Activated T-cell treated with anti-CD3 and anti-CD28 coated beads, Interleukin-2, amount 50 U/mL, for 1 hour (primary cell): ENCODE results near the gene PPM1M.

Source experiments
- DNase-seq: peaks from one replicate; pipeline ENCODE4 v3.0.0-alpha.2; 2020

The PPM1M gene

DNA sequence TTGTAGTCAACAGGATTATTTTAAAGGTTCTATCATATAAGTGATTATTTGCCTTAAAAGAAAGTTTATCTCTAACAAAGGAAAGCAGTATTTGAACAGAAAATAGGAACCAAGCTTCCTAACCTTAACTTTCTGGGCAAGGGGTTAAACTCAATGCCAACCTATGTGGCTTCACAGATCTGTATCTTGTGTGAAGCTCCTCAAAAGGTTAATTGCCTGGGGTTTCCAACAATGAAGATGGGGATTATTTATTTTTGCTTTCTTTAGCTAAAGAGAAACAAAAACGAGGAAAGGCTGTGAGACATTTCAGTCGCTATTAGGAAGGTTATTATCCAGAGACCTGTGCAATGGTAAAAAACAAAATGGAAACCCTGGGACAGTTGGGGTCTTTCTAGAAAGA is 34.0 kb downstream of the PPM1M start:
- no peak for DNase-seq

DNA sequence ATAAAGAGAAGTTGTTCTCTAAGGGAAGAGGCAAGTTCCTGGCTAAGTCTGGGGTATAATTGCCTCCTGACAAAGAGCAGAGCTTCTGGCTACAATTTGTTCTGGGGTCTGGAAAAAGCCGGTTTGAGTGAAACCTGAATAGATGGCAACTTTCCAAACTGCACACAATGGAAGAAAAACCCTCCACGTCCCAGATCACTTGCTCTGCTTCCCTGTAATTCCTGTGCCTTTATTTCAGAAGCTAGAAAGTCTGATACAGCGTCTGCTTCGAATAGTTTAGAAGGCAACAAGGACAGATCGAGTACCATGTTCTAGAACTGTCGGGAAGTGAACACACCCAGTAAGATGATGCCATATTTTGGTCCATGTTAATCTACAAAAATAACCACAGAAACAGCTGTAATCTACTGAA is 34.5 kb downstream of the PPM1M start:
- no peak for DNase-seq

DNA sequence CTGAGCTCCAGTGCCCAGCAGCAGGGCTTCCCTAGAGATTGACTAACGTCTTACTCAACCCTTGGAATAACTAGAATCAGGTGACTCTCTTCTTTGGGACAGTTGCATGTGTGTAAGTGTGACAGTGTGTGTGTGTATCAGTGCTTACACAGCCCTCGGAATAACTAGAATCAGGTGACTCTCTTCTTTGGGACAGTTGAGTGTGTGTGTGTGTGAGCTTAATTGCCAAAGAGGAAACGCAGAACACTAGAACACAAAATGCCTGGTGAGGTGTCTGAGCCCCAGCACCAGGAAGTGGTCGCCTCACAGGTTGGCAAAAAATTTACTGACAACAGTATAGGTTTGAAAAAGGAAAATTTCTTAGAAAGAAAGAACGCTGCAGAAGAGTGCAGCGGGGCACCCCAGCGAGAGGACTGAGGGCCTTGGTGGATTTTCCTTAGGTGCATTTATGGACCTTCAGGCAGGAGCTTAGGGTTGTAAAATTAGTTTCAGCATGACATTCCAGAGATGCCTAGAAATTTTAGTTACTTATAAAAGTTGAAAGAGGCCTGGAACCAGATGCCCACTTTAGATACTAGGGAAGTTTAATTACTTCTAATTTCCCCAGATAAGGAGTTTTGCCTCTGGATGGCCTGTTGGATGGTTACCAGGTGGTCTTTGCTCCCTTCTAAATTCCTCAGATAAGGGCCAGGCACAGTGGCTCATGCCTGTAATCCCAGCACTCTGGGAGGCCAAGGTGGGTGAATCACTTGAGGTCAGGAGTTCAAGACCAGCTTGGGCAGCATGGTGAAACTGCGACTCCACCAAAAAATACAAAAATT is 36.6 kb downstream of the PPM1M start:
- peak; percentile 39 for DNase-seq

DNA sequence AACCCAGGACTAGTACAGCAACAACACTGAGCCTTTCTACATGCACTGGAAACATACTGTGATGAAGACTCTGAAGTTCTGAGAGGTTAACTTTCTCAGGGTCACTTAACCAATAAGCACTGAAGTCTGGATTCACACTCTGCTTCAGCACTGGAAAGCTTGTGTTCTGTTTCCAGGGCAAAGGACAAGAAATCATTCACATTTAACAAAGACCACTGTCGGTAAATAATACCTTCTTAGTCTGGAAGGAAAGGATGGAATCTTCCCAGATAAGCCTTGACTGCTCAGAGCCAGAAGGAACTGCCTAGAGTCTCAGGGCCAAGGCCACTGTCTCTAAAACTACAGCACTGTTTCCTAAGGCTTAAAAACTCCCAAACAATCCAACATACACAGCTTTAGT is 37.7 kb downstream of the PPM1M start:
- DNase-seq: no peak

DNA sequence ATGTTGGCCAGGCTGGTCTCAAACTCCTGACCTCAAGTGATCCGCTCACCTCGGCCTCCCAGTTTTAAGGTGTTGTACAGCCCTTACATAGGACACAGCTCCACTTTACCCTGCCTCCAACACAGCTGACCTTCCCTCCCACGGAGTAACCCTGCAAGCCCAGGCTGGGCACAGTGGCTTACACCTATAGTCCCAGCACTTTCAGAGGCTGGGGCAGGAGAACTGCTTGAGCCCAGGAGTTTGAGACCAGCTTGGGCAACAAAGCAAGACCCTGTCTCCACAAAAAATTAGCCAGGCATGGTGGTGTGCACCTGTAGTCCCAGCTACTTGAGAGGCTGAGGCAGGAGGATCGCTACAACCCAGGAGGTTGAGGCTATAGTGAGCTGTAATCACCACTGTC is 38.5 kb downstream of the PPM1M start:
- peak; percentile 16 for DNase-seq

DNA sequence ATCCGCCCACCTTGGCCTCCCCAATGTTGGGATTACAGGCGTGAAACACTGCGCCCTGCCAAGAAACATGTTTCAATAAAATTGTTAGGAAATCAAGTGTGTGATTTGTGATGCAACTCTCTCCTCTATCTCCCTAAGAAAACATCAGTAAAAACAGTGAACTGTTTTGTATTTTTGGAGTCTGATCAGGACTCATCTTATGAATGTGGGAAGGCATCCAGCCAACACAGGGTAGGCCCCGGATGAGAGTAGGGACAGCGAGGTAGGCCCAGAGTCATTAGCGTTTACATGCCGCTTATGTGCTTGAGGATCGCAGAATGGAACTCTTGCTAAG is 41.2 kb downstream of the PPM1M start:
- no peak for DNase-seq

DNA sequence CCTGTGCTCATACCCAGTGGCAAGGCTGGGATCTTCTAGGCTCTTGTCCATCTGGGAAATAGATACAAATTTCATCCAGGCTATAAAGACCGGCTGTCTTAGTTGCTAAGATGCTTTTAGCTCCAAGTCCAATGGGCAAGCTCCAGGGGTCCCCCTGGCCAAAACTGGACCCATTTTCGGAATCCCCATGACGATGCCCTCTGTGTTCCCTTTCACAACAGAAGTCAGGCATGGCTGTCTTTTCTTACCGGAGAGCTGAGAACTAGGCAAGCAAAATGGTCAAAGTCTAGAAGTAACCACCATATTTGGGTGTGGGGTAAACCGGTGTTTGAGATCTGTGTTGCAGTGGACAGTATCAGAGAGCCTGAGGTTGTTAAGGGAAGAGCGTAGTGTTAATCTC is 43.1 kb downstream of the PPM1M start:
- DNase-seq: no peak

DNA sequence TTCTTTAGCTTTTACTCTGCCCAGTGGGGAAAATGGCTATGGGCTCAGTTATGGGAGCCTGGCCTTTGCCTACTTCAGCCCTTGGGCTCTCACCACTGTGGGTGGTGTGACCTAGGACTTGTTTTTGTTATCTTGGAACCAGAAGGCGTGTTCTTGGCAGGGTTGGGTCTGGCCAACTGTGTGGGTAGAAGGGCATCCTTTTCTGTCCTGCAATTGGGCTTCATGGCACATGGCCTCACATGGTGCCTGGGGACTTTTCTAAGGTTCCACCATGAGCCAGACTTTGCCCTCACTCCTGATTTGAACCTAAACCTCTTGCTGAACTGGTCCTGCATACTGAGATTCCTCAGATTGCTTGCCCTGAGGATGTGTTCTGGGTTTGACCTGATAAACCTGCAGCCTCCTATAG is 43.8 kb downstream of the PPM1M start:
- DNase-seq: no peak

DNA sequence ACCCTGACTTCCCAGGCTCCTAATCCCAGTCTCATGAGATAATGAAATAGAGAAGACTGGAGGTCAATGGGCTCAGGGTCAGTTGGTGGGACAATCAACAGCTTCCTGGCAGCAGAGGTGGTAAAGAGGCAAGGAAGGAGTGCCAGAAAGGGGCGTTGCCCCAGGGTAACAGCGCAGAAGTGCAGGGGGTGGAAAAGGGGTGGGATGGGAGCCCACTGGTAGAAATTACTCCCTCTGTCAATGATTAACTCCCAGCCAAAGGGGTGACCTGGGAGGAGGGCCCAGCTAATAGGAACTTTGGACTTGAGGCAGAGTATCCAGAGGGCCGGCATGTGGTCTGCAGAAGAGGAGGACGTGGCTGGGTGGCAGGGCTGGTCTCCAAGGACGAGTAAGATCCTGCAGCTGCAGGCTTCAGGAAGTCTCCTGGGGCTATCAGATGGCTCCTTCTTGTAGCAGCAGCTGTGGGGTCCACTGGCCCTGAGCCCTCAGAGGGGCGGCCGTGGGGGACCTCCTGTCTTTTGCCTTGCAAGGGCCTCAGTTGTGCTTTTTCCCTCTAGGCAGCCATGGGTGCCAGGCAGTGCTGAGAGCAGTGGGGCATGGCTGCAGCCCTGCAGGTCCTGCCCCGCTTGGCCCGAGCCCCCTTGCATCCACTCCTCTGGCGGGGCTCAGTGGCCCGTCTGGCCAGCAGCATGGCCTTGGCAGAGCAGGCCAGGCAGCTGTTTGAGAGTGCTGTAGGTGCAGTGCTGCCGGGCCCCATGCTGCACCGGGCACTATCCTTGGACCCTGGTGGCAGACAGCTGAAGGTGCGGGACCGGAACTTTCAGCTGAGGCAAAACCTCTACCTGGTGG is 44.4 kb downstream of the PPM1M start:
- no peak for DNase-seq

DNA sequence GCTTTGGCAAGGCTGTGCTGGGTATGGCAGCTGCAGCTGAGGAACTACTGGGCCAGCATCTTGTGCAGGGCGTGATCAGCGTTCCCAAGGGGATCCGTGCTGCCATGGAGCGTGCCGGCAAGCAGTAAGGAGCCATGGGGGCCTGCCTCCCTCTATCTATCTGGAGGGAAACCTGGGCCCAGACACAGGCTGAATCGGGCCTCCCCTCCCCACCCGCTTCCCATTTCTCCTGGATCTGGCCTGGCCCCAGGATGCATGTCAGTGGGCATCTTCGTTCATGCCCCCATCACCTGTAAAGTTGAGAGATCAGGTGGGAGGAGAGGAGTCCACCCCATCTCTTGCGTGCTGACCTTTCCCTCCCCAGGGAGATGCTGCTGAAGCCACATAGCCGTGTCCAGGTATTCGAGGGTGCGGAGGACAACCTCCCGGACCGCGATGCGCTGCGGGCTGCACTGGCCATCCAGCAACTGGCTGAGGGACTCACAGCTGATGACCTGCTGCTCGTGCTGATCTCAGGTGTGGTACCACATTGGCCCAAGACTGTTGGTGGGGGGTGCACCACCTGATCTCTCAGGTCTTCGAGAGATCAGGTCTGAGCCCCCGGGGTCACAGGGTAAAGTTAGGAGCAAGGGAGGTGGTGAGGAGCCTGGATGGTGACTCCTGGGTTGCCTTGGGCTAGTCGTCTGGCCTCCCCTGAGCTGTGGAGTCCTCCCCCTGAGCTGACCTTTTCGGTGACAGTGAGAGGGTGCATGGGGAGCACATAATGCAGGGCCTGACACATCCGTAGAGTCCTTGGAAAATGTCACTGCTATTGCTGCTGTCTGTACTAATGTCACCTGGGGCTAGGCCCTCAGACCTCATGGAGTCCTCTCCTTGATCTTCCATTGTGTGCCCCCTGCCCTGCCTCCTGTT is 45.3 kb downstream of the PPM1M start:
- no peak for DNase-seq

DNA sequence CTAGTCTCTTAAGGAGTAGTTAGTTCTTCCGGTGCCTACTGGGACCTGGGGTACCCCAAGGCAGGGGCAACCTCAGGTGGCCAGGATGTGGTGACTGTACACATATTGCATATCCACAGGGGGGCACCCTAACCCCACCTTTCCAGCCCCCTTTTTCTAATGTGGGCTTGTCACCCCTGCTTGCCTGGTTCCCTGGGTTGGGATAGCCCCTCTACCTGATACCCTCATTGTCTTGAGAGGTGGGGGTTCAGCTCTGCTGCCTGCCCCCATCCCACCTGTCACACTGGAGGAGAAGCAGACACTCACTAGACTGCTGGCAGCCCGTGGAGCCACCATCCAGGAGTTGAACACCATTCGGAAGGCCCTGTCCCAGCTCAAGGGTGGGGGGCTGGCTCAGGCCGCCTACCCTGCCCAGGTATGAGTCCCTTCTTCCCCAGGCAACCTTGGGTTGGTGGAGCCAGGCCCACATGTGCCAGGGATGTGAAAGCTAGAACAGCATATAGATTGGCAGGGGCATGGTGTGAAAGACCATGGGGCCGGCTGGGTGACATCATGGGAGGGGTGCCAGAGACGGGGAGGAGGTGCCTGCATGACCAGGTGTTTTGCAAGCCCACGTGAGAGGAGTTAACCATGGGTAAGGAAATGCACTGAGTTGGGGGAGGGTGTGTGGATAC is 46.1 kb downstream of the PPM1M start:
- peak; percentile 53 for DNase-seq

DNA sequence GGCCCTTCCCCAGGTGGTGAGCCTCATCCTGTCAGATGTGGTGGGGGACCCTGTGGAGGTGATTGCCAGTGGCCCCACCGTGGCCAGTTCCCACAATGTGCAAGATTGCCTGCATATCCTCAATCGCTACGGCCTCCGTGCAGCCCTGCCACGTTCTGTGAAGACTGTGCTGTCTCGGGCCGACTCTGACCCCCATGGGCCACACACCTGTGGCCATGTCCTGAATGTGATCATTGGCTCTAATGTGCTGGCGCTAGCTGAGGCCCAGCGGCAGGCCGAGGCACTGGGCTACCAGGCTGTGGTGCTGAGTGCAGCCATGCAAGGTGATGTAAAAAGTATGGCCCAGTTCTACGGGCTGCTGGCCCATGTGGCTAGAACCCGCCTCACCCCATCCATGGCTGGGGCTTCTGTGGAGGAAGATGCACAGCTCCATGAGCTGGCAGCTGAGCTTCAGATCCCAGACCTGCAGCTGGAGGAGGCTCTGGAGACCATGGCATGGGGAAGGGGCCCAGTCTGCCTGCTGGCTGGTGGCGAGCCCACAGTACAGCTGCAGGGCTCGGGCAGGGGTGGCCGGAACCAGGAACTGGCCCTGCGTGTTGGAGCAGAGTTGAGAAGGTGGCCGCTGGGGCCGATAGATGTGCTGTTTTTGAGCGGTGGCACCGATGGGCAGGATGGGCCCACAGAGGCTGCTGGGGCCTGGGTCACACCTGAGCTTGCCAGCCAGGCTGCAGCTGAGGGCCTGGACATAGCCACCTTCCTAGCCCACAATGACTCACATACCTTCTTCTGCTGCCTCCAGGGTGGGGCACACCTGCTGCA is 46.9 kb downstream of the PPM1M start:
- DNase-seq: no peak

DNA sequence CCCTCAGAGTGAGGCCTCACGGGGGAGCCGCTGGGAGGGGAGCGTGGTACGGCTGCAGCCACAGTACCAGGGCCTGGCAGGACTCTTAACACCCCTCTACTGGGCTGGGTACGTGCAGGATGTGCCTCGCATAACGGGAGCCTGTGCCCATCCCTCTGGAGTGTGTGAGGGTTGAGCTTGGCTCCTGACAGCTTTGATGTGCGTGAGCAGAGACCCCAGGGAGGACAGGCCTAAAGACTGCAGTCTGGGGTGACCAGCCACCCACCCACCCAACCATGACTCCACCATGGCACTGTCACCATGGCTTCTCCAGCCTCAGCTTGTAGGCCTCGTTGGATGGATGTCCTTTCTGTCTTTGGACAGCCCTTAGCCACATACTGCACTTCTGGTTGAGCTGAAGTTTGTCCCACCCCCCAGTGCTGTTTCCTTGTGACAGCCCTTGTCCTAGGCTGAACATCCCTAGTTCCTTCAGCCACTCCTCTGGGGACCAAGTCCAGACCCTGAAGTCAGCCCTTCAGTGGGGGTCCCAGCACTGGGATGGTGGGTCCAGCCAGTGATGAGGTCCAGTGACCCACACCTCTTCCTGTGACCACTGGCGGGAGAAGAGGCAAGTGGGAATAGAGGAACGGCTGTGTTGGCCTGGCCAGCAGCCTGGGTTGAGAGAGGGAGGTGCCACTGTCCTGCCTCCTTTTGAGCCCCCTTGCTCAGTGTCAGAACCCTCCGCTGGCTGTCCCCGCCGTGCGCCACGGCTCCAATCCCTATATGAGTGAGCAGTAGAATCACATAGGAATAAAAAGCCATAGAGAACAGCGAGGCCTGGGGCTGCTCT is 48.1 kb downstream of the PPM1M start:
- no peak for DNase-seq

DNA sequence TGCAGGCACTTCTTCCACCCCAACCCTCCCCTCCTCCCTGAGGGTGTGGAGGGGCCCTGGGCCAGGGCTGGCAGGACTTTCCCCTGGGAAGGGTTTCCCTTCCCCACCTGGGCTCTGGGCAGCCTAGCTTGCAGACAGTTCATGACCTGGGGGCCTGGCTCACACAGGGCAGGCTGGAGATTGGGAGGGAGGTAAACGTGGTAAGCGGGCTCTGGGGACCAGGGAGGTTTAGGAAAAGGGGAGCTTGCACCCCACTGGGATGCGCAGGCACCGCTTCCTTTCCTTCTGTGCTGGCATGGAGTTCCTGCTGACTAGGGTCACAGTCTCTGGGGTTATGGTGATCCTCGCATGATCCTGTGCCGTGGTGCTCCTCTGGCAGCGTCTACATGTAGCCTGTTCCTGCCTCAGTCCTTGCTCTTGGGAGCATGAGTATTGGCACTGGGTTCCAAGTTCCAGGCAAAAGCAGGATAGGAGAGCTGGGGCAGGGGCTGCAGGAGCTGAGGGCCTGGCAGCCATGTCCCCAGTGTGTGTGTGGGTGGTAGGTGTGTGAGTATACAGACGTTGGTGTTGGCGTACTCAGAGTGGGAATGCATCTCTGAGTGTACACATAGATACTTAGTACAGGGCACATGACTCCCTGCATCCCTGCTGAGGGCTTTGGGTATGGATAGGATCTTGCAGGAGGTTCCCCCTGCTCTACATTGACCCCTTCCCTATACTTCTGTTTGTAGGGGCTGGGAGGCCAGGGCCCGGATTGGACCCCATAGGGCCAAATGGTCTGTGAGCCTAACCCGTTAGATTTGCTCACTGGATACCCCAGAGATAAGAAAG is 49.0 kb downstream of the PPM1M start:
- no peak for DNase-seq

DNA sequence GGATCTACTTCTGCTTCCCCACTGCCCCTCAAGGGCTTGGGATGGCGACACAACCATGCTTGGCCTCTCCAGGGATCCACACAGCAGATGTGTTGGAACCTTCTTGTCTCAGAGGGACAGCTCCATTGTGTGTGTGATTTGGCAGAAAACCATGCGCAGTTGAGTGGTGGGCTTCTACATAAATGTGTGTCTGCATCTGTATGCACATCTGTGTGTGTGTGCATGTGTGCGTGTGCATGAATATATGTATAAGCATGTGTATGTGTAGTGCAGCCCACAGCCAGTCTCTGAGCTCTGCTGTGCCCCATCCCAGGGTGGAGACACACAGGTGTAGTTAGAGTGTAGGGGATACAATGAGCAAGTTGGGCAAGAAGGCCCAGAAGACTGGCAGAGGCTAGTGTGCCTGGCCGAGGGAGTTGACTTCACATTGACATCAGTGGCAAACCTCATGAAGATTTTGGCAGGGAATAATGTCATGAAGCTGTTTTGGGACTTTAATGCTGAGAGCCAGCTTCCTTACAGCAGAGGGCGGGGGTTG is 50.2 kb downstream of the PPM1M start:
- no peak for DNase-seq

DNA sequence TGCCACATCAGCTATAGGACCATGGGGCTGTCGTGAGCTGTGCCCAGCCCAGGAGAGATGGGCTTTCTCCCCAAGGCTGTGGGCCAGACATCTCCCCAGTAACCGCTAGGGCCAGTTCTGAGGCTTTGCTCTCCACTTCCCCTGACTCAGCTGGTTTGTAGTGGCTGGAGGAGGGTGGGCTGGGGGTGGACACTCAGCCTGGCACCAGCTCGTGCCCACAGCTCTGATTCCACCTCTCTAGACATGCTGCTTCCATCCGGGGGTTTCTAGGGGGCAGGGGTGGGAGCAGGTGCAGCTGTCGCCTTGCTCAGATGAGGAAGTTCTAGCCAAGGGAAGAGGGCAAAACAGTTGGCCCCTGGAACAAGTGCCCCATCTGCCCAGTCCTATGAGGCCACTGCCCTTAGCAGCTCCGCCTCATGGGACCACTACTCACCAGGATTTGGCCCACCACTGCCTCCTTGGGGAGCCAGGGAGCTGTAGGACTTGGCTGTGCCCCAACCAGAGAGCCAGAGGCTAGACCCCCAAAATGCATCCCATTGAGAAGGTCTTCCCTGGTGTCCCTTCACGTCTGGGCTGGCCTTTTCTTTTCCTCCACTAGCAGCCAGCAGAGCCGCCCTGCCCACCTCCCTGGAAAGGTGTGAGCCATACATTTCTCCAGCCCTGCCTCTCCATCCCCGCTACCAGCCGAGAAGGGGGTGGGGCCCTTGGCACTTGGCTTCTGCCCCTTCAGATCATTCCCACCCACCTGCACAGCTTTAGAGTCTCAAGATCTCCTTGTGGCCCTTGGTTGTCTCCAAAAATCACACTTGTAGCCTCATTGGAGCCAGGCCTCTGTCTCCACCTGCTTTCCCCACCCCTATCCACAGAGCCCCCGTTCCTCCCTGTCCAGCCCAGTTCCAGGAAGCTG is 51.9 kb downstream of the PPM1M start:
- DNase-seq: no peak

DNA sequence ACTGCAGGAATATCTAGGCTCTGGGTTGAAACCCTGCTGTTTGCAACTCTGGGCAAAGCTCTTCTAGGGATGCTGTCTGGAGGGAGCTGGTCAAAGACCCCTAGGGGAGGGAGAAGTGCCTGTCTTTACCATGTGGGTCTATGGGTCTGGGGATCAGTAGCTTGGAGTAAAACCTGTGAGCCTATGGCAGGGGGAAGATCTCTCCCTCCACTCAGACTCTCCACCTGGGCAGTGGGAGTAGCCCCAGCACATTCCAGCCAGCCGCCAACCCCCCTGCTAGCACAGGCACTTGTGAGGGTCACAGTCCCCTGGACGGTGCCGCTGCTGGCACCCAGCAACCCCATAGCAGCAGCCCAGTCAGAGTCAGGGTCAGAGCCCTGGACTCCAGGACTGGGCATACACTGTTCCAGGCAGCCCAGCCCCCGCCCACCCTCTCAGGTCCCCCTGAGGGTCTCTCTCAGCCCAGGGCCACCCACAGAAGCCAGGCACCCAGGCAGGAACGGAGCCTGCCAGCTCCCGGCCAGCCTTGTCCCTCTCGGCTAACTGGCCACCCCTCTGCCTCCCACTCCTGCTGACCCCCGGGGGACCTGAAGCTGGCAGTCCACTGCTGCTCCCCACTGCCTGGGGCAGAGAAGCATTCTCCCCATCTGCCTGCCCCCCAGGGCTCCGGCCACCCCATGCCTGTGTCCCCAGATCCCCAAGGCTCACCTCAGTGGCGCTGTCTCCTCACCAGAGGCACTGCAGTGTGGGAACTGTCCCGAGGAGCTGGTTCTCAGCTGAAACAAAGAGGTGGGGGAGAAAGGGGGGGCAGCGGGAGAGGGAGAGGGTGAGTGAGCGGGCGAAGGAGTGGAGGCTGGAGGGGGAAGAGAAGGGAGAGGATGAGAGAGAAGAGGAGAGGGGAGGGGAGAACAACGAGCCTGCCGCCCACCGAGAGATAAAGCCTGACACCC is 52.9 kb downstream of the PPM1M start:
- DNase-seq: no peak
